GM19438 (cell line): Measurements from ENCODE around the gene LTK.

Experiments
- ATAC-seq: cut with Tn5 transposase; IDR thresholded peaks from one replicate; pipeline ENCODE4 v1.9.1; 2021; ENCODE audit warnings: low read depth; ENCODE audit not compliant: unreplicated experiment

The LTK gene

GRCh38 chr15:41499109-41499851 lies 14.3 kb downstream of the LTK start:
- no peak for ATAC-seq

GRCh38 chr15:41498657-41499056 lies 15.0 kb downstream of the LTK start:
- no peak for ATAC-seq

- ATAC-seq: no peak
Measured at GRCh38 chr15:41495736-41496599, 17.7 kb downstream of the LTK start.

- no peak for ATAC-seq
Measured at GRCh38 chr15:41494922-41495735, 18.5 kb downstream of the LTK start.

- ATAC-seq: peak; percentile 9
Measured at GRCh38 chr15:41494190-41494921, 19.3 kb downstream of the LTK start.

GRCh38 chr15:41493902-41494189 lies 19.8 kb downstream of the LTK start:
- no peak for ATAC-seq

- peak; percentile 70 for ATAC-seq
Measured at GRCh38 chr15:41493205-41493901, 20.3 kb downstream of the LTK start, which contains the start of gene ITPKA. ITPKA (plus strand) TSS chr15:41493874; CDS start chr15:41493928, 54 bp downstream.

- ATAC-seq: no peak
Measured at GRCh38 chr15:41492597-41493204, 20.9 kb downstream of the LTK start.

- no peak for ATAC-seq
Measured at GRCh38 chr15:41491889-41492288, 21.7 kb downstream of the LTK start.

- no peak for ATAC-seq
Measured at GRCh38 chr15:41490355-41490754, 23.3 kb downstream of the LTK start.

GRCh38 chr15:41489641-41490040 lies 24.0 kb downstream of the LTK start:
- no peak for ATAC-seq

GRCh38 chr15:41487802-41488201 lies 25.8 kb downstream of the LTK start:
- ATAC-seq: no peak

GRCh38 chr15:41487381-41487780 lies 26.2 kb downstream of the LTK start:
- ATAC-seq: no peak

- ATAC-seq: no peak
Measured at GRCh38 chr15:41486286-41486685, 27.3 kb downstream of the LTK start.

- ATAC-seq: no peak
Measured at GRCh38 chr15:41484937-41485625, 28.5 kb downstream of the LTK start.

- no peak for ATAC-seq
Measured at GRCh38 chr15:41483519-41483918, 30.1 kb downstream of the LTK start.

GRCh38 chr15:41483115-41483514 lies 30.5 kb downstream of the LTK start:
- peak; percentile 92 for ATAC-seq

- no peak for ATAC-seq
Measured at GRCh38 chr15:41482110-41482877, 31.3 kb downstream of the LTK start.
